GM21737 (cell line): ENCODE results near the gene MRPS34.
"Not testable (repeated sequence)": the region's sequence is repeated elsewhere in the genome, so short reads cannot be mapped to it uniquely, and the experiment has no call there.

Source experiments
- ATAC-seq: cut with Tn5 transposase; IDR thresholded peaks from one replicate; pipeline ENCODE4 v1.9.1; 2021; ENCODE audit warnings: mild to moderate bottlenecking, moderate library complexity; ENCODE audit not compliant: unreplicated experiment

The MRPS34 gene

DNA sequence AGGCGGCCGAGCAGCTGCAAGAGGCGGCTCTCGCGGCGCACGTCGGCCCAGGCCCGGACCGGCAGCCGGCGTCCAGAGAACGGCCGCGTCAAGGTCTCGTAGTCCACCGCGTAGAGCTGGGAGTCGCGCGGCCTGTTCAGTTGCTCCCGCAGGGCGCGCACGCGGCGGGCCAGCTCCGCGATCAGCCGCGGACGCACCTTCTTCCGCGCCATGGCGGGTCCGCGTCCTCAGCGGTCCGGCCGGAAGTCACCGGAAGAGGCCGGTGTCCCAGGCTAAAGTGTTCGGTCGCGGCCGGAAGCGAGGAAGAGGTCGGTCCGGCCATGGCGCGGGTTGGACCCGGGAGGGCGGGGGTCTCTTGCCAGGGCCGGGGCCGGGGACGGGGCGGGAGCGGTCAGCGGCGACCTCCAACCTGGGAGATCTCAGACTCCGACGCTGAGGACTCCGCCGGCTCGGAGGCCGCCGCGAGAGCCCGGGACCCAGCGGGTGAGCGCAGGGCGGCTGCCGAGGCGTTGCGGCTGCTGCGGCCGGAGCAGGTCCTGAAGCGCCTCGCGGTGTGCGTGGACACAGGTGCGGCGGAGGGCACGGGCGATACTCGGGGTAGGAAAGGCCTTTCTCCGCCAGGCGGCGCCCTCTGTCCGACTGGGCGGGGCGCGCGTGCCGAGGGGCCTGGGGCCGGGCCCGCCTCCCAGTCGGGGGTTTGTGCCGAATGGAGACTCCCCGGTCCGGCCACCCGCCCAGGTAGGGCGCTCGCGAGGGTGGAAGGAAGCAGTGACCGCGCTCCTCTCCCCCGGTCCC lies at the start of gene MRPS34:
TSS of gene MRPS34 (minus strand) at position 227 of the 795 bp plus-strand sequence. CDS start at position 212, 15 bp downstream.
- peak; percentile 36 for ATAC-seq

DNA sequence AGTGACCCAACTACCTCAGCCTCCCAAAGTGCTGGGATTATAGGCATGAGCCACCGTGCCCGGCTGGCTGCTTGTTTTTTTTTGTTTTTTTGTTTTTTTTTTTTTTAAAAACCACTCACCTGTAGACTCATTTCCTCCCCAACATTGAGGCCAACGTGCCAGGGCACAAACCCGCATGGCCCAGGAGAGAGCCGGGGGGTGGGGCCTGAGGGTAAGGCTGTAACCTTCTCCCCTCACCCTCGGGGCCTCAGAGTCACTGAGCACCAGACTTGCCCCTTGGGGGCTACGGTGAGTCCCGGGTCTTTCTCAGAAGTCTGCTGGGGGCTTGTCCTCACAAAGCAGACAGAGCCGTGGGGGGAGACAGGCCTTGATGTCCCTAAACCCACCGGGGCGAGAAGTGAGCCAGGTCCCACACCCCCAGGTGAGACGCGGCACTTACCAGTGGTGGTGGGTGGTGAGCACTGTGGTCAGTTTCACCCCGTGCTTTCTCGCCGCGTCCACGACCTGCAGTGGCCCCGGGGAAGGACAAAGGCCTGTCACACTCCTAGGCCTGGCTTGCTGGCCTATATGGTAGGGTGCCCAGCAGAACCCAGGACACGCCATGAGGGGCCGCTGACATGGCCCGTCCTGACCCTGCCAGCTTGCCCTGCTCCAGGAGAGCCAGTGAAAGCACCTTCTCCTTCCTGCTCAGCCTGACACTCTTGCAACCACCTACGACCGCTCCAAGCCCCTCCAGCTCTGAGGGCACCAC lies 49.1 kb upstream of the MRPS34 start:
- no peak for ATAC-seq

DNA sequence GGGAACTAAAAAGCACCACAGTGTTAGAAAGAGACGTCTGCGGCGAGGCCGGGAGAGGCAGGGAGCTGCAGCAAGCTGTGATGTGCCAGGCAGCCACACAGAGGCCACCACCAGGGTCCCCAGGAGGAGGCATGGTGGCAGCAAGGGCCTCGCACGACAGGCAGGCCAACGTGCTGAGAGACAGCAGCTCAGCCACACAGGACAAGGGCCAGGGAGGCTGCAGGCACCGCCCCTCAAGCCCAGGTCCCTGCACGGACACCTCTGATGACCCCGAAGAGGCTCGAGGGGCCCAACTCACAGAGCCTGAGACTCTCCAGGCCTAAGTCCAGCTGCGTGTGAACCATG lies 48.0 kb upstream of the MRPS34 start:
- ATAC-seq = no peak

DNA sequence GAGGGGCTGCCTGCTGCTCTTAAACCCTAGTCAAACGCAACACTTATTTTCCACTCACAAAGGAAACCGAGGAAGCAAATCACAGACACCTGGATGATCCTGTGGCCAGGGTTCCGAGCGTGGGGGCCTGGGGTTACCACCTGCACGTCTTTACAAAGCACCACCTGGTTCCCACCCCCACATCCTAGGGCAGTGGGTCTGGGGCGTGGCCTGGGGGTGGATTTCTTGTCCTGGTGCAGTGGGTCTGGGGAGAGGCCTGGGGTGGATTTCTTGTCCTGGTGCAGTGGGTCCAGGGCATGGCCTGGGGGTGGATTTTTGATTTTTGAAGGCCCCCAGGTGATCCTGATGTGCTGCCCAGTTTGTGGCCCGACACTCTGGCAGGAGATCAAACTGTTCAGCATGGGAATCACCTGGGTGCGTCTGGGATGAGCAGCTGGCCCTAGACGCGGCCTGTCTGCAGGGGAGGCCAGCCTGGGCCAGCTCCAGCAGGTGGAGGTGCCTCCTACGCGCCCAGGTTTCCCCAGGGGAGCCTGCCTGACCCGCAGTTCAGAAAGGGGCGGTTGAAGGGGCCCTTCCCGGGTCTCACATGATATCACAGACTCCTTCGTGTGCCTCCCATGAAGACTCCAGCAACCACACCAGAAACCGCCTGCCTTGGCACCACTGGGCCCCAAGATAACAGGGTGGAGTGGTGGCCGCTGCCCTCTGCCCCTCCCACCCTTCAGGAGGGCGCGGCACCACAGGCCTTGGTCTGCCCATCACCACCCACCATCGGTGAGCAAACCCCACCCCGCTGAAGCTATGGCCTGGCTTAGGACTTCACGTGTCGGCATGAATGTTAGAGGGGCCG lies 47.4 kb upstream of the MRPS34 start:
- ATAC-seq = no peak

DNA sequence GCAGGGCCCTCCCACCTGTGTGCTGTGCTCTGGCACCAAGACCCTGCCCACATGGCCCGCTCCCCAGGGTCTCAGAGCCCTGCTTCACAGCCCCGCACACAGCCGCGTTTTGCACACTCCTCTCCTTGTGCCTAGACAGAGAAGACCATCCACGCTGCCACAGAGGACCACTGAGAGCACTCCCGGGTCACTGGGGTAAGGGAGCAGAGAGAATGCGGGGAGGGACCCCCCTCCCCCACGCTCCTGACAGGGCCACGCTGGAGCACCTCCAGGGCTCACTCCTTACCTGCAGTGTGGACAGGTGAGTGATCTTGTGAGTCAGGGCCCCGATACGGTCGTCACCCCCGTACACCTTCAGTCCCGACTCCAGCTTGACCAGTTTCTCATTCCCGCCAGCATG lies 46.7 kb upstream of the MRPS34 start:
- ATAC-seq = no peak

DNA sequence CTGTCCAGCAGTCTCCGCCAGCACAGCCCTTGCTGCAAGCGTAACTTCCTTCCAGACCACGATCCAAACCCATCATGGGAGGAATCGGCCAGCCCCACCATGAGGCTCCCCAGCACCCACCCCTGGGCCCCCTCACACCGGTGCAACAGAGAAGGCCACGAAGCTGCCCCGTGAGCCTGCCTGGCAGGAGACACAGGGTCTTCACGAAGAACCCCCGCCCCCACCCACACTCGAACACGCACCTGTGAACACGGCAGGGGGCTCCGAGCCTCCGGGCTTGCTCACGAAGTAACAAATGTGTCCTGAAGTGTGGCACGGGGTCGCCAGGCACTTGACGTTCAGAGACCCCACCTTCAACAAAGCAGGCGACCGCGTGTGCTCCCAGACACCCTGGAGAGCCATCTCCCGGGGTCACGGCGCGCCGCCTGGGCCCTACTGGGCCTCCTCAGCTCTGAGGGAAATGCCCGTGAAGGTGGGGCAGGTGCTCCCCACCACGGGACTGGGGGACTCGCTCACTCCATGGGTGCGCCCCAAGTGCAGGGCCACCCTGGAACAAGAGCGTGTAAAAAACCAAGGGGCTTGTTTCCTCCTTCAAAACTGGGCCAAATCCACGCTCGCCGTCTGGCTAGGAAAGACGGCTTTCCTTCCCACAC lies 46.1 kb upstream of the MRPS34 start:
- ATAC-seq = no peak

DNA sequence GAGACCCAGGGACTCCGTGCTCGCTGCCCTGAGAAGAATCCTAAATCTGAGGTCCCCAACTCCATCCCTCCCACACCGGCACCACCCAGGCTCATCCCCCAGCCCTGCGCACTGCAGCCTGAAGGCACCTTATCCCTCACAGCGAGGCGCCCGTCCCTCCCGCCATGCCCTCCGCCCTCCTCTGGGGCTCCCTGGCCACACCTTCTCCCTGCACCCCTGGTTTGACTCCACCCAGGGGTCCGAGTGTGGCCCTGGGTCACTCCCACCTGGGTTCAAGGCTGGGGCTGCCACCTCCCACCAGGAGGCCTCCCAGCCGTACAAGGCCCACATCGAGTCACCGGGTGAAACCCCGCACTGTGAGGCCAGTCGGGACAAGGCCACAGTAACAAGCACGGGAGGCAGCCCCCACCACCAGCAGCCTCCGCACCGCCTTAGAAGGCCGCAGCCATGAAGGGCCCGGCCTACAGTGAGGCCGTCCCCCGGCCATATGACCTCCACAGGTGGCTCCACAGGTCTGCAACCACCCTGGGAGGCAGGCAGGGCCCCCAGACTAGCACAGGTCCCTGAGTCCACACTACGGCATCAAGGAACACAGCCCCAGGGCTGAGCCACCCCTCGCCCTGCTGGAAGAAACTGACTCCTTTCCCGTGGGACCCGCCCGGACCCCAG lies 45.4 kb upstream of the MRPS34 start:
- no peak for ATAC-seq

DNA sequence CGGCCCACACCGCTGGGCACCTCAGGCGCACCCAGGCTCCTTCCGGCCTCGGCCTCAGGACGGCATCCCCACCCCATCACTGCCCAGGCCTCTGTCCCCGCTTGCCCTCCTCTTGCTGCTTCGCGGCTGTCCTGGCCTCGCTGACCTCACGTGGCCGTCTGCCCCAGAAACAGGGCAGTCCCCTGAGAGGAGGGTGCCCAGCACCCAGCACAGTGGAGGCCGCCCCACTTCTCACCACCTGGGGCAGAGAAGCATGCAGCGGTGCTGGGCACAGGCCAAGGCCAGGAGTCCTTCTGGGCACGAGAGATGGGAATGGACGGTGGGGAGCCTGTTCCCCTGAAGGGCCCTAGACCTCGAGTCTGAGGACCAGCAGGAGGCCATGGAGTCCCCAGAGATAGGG lies 44.8 kb upstream of the MRPS34 start:
- no peak for ATAC-seq

DNA sequence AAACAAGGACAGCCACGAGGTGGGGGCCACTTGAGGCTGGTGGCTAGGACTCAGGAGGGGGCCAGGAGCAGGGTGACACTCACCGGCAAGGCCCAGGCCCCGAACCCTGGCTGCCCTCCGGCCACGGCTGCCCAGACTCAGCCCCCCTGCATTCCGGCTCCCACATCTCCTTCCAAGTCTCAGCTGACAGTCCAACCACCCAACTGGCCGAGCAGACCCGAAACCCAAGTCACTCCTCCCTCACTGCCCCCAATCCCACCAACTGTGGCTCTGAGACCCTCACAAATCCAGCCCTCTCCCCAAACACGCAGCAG lies 44.3 kb upstream of the MRPS34 start:
- no peak for ATAC-seq

DNA sequence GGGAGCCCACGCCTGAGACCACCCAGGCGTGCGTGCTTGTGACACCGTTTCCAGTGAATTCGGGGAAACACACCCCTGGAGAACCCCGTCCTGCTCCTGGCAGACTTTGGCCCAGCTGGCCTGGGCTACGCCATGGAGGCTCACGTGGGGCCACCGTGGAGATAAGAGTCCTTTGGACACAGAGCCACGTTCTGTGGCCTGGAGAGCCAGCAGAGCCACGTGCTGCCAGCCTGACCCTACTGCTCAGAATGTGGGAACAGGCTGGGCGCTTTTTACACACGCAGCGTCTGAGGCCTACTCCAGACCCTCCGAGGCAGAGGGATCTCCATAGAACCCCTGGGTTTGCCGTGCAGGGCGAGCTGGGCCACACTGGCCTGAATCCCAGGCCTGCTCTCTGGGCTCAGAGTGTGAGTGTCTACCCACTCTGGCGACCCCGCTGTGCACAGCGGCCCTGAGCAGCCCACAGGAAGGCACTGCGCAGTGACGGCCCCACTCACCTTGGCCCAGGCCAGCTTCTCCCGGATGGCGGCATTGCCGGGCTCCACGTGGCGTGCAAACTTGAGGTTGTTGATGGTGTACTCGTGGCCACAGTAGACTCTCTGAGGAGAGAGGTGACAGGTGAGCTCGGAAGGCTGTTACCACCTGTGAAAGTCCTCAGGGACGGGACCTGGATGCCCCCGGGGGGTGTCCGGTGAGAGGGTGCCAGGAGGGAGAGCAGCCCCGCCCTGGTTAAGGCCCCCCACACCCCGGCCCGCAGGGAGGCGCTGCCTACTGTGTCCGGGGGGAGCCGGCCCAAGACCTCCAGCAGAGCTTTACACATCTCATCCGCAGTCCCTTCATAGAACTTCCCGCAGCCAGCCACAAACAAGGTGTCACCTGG lies 43.7 kb upstream of the MRPS34 start:
- ATAC-seq = no peak

DNA sequence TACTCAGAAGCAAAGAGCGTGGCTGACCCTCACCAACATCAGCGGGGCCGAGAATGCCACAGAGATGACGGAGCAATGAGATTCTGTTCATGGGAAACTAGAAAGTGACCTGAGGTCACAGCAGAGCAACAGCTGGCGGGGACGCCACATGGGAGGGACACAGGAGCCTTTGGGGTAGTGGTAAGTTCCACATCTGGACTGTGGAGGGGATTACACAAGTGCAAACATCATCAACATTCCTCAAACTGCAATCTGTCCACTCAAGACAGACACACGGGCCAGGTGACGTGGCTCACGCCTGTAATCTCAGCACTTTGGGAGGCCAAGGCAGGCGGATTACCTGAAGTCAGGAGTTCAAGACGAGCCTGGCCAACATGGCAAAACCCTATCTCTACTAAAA lies 42.5 kb upstream of the MRPS34 start:
- ATAC-seq = no peak

DNA sequence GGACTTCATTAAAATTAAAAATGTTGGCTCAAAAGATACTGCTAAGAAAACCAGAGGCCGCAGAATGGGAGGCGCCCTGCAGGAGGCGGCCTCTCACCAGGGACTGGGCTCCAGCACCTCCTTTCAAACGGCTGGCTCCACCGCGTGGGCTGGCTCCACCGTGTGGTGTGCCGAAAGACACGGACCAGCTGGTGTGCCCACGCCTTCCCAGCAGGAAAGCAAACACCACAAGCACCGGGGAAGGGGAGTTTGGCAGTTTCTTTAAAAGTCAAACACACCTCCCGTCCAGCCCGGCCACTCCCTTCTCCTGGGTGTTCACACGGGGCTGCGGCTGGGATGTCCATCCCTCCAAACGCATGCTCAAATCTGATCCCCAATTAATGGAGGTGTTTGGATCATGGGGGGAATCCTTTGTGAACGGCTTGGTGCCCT lies 39.8 kb upstream of the MRPS34 start:
- no peak for ATAC-seq

DNA sequence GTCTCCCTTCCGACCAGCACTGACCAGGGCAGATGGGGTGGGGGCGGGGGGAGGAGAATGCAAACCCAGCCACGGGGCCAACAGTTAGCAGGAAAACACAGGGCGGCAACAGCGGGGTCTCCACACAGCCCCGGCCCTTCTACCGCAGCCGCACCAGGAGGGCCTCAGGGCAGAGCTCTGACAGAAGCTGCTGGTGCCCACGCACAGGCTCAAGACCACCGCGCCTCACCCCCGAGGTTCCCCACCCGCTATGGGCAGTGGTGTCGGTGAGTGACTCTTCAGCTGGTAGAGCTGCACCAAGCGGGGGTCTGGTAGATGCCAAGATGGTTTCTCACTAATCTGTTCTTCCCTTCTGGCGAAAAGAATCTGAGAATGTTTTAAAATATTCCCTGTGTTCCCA lies 37.6 kb upstream of the MRPS34 start:
- no peak for ATAC-seq

DNA sequence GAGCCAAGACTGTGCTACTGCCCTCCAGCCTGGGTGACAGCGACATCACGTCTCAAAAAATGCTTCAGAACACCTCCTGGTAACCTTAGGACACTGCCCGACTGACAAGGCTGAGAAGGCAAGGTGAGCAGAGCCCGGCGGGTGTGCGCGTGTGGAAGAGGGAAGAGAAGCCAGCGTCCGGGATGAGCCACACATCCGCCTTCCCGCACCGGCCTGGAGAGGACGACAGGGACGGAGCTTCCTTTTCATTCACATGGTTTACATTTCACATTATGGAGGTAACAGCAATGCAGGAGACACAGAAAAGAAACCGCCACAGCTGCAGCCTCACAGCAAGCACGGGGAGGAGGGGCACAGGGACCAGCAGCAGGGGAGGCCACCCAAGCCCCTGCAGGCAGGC lies 37.2 kb upstream of the MRPS34 start:
- ATAC-seq = no peak

DNA sequence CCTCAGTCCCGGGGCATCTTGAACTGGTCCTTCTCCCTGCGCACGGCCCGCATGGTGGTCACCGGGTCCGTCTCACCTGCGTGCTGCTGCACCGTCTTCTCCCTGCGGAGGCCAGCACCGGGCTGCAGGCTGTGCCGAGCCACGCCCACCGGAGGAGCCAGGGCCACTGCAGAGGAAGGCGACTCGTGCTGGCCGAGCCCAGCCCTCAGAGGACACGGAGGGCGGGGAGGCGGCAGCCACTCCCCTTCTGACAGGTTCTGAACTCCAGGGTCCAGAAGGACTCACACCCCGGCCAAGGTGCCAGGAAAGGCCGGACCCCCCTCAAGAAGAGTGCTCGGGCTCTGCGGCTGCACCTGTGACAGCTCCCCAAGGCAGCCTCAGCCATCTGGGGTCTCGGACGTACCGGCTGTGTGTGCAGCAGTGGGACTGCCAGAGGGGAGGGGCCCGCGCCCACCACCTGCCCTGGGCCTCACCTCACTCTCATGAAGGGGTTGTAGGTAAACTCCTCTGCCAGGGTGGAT lies 36.4 kb upstream of the MRPS34 start:
- no peak for ATAC-seq

DNA sequence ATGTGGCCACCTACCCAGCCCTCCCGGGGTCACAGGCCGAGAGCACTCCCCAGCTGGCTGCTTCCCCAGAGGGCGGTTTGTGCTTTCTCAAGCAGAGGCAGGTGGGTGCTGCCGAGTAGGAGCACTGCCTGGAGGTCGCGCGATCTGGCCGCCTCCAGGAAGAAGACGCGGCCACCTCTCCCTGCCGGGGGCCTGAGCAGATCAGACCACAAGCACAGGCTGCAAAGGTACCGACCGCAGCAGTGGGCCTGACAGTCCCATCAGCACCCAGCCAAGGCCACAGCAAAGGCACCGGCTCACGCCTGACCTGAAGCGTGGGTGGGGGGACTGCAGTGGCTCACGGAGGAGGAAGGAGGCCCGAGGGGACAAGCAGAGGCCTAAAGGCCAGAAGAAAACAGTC lies 35.8 kb upstream of the MRPS34 start:
- no peak for ATAC-seq

DNA sequence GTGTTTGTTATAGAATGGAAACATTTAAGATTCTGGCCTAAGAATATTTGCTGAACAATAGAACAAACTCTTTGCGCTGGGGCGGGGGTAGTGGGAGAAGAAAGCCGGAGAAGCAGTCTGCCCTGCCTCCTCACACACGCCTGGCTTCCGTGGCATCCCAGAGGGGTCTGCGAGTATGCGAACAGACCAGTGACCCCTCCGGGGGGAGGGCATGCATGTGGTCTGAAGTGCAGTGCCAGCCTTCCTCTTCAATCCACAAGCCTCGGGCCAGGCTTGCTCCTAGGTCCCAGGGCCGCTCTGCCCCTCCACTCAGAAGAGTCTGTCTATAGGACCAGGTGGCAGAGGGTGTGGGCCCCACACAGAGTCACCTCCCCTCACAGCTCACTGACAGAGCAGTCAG lies 34.7 kb upstream of the MRPS34 start:
- ATAC-seq = no peak

DNA sequence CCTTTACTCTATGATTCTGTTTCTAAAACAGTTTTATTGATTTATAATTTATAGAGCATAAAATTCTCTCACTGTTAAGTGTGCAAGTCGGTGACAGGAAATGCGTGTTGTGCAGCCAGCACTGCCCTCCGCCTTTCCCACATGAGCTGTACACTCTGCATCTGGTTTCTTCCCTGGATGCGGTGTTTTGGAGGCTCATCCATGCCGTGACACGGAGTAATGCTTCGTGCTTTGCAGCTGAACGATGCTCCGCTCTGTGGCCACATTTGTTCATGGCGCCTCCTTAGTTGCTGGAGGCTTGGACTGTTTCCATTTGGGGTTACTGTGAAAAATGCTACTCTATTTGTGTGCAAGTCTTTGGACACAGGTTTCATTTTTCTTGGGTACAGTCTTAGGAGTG lies 27.8 kb upstream of the MRPS34 start:
- ATAC-seq = no peak

DNA sequence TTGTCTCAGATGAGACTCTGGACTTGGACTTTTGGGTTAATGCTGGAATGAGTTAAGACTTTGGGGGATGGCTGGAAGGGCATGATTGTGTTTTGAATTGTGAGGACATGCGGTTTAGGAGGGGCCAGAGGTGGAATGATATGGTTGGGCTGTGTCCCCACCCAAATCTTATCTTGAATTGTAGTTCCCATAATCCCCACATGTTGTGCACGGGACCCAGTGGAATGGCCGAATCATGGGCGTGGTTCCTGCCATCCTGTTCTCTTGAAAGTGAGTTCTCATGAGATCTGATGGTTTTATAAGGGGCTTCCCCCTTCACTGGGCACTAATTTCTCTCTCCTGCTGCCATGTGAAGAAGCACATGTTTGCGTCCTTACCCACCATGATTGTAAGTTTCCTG lies 26.3 kb upstream of the MRPS34 start:
- not testable (repeated sequence) for ATAC-seq
